DMS 273 (cell line): ENCODE measurements around the gene ZFP36.

Experiments used
- DNase-seq: peaks from one replicate; lab custom pipeline; 2025; ENCODE audit not compliant: unreplicated experiment; lab: John Stamatoyannopoulos, UW

Gene ZFP36

DNA sequence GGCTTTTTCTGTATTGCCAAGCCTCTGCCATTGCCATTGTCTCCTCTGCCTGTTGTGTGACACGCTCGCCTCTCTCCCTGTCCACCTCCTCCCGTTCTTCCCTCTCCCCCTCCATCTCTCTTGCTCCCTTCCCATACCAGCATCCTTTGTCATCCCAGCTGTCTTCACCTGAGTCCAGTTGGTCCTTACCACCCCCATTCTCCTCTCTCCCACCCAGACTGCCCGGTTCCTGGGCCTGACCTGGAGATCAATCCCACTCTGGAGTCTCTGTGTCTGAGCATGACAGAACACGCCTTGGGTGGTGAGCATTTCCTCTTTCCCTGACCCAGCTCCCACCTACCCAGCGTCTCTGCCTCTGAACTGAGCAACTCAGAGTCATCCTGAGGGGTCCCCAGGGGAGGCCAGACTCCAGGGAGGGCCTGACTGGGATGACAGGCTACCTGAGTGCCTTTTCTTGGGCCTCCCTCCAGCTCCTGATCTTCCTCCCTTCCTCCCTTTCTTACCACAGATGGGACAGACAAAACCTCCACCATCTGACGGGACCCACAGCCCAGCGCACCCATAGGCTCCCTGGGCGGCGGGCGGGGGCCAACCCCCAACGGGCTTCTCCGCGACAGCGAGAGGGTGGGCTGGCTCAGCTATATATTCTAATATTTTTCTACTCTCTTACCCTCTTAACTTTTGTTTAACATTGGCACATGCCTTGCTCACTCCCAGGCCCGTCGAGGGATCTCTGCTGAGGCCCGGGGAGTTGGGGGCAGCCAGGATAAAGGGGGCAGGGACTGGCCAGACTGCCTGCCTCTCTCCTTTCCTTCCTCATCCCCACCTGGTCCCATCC lies 23.4 kb upstream of the ZFP36 start:
- no peak for DNase-seq

DNA sequence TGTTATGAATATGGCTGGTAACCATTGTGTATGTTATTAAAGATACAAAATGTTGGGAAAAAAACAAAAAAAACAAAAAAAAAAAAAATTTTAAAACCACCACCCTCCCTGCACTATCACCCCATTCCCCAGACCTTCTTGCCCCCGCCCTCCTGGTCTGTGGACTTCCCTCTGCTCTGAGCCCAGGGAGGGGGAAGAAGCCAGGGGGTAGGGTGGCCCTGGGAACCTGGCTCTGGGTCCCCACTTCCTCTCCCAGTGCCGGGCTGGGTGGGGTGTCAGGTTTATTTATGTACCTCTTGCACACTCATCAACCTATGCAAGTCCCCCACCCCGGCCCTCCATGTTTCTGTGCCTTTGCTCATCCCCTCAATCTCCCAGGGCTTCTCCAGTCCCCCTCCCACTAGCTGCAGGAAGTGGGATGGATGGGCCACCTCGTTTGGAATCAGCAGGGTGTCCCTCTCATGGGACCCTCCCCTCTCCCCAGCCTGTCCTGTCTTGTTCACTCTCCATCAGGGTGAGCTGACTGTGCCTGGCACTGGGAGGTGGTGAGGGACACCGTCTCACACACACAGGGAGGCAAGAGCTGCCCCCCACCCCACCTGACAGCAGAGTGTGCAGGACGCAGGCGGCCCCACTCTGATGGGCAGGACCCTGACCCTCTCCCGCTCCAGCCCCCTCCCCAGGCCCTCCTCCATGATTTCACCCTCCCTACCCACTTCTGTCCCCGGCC lies 21.6 kb upstream of the ZFP36 start:
- no peak for DNase-seq

DNA sequence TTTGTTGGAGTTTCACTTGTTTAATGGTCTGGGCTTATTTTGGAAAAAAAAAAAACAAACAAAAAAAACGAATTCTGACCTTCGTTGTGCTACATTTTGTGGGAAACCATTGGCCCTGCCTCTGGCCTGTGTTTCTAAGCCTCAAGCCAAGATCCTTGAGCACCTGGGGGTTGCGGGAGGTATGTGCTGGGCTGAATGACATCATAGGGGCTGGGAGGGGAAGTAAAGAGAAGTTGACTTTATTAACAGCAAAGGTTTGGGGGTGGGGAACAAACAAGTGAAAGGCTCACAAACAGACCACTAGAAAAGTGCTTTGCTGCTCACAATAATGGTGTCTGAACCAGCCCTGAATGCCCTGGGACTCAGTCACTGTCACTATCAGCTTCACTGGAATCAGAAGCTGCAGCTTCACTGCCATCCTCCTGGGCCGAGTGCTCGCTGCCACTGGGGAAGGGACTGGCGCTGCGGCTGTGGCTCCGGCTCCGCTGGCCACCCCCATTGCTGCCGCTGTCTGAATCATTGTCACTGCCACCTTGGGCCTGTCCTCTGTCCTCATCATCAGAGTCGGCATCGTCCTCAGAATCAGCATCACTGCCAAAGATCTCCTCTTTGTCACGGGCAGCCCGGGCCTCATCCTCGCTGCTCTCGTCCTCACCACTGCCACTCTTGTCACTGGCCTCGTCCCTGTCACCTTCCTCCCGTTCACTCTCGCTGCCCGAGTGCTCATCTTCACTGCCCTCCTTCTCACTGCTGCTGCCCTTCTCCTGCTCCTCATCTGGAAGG lies 20.8 kb upstream of the ZFP36 start:
- no peak for DNase-seq

DNA sequence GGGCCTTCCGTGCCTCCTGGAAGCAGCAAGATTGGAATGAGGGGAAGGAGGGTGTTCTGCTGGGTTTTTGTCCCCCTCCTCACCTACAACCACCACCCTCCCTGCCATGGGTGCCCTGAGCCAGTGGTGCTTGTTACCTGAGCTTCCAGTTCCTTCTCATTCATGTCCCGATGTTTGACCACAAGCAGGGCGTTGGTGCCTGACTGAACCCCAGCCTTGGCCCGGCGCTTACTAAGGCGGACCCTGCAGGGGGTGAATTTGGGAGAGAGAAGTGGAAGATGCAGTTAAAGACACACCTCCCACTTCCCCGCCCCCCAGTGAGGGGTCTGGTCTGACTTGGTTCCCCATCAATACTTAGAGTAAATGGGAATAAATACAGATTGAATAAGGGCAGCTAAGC lies 20.1 kb upstream of the ZFP36 start:
- DNase-seq, result no peak

DNA sequence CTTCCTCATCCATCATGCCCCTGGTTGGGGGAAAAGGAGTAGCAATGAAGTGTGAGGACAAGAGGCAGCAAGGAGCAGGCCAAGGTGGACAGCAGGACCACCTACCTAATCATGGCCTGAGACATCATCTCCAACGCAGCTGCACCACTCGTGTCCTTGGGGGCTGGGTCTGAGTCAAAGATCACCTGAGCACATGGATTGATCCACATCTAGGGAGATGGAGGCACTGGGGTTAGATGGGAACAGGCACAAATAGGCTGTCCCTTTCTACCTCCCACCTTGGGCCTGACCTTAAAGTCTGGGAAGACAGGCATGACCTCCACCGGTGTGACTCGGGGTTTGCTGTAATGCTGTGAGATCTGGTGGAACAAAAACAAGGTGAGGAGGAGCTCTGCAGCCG lies 18.0 kb upstream of the ZFP36 start:
- no peak for DNase-seq

DNA sequence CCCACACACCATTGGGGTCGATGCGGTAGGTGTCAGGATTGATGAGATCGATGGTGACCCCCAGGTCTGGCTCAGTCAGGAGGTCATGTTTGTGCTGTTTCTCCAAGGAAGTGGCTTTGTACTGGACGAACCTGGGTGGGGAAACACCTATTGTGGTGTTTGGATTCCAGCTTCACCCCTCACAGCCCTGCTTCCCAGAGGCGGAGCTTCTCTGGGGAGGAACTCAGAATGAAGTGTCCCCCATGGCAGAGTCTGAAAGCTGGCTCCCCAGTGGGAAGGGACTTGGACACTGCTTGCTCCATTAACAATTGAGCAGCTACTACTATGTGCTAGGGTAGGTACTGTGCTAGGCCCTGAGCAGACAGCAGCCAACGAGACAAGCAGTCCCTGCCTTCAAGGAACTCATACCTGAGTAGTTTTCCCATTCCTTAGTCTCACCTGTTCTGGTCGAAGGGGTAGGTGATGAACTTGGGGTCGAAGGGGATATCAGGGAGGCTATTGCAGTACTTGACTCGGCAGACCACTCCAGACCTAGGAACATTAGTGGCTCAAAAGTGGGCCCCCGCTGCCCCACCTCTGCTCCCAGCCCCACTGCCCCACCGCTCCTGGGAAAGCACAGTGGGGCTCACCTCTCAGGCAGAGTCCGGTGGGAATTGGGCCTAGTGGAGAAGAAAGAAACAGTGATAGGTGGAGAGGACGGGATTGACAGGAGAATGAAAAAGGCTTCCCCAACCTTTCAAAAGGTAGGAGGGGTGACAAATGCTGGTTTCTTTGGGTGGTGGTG lies 16.8 kb upstream of the ZFP36 start:
- peak; percentile 43 for DNase-seq

DNA sequence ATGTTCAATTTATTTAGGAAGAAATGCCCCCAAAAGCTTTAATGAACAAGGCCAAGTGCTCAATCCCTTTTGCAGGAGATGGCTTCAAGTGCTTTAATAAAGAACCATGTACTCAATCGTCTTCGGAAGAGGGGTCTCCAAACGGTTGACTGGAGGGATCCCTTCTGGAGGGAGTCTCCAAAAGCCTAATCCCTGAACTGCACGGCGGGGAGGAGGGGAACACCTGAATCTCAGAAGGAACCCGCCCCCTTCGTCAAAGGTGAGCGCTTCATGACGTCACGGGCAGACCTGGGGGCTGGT lies 16.2 kb upstream of the ZFP36 start:
- DNase-seq, result no peak

DNA sequence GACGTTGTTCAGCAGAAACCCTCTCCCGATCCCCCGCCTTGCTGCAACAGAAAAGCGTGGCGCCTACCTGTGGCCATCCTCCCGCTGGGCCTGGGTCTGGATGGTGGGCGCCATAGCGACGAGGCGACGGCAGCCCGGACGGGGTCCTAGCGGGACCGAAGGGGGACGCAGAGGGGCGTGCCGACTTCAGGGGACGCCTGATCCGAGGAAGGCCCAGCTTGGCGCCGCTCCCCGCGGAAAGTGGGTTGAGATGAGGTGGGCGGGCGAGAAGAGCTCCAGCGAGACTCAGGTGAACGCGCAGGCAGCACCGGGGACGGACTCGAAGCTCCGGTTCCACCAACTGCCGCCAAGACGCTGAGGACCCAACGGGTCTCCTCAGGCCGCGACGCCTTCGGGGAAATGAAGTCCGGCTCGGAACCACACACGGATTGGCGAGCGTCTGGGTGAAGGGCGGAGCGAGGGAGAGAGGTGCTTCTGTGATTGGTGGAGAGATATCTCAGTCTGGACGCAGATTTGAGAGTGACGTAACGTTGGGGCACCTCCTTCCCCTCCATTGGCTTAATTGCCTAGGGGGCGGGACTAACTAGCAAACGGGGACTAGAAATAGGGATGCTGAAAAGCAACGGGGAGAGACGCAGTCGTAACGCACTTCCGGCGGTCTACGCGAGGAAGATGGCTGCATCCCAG lies 15.8 kb upstream of the ZFP36 start, which contains the start of the genes MED29 and PAF1:
Gene MED29 (plus strand): TSS at position 628 of the 687 bp plus-strand sequence. CDS start 45 bp downstream, at position 673.
Gene PAF1 (minus strand): TSS at position 356 of the 687 bp plus-strand sequence. CDS start 242 bp downstream, at position 114.
- peak; percentile 100 for DNase-seq

DNA sequence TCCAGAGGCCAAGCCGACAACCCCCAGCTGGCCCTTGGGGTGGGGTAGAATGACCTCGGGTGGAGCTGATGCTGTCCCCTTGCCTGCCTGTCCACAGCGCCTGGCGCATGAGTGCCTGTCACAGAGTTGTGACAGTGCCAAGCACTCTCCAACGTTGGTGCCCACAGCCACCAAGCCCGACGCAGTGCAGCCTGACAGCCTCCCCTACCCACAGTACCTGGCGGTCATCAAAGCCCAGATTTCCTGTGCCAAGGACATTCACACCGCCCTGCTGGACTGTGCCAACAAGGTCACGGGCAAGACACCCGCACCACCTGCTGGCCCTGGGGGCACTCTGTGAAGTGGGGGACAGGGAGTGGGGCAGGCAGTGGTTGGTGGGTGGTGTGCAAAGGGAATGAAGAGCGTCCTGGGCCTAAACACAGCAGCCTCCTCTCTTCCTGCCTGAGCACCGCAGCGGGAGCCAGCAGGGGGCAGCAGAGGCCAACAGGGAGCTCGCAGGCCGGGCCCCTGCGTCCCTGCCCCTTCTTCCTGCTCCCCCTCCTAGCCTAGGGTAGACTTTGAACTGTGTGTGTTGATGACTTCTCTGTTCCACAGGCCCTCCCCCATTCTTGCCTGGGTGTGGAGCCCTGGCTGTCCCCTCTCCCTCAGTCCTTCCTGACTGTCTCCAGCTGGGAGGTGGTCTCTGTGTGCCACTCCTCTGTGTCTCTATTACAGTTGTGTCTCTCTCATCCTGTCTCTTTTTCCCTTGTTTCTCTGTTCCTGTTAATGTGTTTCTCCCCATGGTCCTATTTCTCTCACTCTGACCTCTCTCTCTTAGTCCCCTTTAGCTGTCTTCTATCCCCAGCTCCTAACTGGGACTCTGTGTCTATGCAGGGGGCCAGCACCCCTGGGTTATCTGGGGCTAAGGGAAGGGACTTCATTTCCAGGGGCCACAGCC lies 9.0 kb upstream of the ZFP36 start:
- DNase-seq, result peak; percentile 88

DNA sequence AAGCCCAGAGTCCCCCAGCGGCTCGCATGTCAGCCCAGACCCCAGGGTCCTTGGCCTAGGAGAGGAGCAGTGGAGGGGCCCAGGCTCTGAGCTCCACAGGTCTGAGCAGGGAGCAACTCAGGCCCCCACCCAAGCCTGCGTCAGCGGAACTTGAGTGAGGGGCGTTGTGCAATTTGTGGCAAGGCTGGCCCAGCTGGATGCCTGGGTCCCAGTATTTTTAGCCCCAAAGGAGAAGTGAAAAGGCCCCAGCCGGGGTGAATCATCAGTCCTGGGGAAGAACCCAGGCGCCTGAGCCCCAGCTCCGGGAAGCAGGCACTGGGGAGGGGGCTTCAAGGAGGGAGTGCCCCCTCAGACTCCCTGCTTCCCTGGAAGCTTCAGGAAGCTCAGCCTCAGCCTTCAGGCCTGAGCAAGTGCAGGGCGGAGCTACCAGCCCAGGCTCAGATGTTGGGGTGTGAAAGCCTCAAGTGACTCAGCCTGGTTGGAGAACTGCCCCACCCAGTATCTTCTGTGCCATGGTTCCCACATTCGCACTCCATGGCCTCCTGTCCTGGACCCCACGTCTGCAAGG lies 8.3 kb upstream of the ZFP36 start:
- DNase-seq, result no peak

DNA sequence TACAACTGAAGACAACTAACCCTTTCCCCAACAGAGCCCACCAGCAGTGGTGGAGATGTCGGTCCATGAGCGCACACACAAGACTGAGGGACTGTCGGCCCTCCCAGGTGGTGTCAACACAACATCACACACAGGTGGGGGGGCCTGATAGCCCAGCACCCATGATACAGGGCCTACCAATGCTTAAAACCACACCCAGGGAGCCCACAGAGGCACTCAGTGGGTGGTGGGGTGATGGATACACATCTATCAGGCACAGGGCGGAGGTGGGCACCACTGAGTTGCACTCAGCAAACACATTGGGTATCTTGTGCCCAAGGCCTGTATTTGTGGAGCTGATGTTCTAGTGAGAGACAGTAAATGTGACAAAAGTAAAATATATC lies 7.0 kb upstream of the ZFP36 start:
- no peak for DNase-seq

DNA sequence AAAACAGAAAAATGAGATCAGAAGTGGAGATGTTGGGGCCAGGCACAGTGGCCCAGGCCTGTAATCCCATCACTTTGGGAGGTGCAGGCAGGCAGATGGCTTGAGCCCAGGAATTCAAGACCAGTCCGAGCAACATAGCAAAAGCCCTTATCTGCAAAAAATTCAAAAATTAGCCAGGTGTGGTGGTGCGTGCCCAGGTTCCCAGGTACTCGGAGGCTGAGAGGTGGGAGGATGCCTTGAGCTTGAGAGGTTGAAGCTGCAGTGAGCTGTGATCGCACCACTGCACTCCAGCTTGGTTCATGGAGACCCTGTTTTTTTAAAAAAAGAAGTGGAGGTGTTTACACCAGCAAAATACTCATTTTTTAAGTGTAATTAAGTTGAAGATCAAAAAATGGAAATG lies 6.6 kb upstream of the ZFP36 start:
- DNase-seq, result no peak

DNA sequence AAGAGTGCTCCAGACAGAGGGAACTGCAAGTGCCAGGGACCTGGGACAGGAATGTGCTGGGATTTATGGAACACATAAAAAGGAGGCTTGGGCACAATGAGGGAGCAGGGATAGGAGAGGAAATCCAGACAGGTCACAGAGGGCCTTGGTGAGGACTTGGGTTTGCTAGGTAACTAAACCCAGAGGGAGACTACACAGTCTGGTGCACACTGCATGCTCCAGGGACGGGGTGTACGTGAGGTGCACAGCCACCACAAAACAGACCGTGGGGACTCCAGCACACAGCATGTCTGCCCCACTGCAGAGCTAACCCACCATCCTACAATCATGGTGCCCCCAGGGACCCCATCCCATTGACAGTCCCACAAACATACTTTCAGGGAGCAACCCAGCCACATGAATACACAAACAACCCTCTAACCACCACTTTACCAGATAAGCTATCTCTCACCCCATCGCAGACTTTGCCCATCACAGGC lies 5.5 kb upstream of the ZFP36 start:
- peak; percentile 25 for DNase-seq

DNA sequence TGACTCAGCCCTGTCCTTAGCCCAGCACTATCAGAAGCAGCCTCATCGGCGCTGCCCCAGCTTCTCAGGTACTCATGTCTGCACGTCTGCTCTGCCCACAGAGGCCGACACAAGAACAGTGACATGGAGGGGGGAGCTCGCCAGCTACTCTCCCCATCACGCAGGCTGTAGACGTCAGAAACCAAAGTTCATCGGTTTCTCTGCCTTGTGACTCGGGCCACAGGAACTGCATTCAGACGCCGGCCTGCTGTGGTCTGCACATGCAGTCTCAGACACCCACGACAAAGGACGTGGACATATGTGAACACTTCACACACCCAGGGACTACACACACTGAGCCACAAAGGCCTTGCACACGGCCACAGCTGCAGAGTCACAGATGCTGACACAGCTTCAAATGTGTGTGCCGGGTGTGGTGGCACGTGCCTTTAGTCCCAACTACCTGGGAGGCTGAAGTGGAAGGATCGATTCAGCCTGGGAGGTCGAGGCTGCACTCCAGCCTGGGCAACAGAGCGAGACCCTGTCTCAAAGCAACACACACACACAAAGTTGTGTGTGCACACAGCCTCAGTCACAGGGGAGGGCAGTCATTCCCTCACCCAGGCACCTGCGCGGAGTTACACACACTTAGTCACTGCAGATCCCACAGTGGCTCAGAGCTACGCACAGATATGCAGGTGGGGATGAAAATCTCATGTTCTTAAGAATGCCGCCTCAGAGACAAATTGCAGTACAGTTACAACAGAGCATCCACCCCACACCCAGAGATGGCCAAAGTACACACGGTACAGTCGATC lies 4.9 kb upstream of the ZFP36 start:
- no peak for DNase-seq

DNA sequence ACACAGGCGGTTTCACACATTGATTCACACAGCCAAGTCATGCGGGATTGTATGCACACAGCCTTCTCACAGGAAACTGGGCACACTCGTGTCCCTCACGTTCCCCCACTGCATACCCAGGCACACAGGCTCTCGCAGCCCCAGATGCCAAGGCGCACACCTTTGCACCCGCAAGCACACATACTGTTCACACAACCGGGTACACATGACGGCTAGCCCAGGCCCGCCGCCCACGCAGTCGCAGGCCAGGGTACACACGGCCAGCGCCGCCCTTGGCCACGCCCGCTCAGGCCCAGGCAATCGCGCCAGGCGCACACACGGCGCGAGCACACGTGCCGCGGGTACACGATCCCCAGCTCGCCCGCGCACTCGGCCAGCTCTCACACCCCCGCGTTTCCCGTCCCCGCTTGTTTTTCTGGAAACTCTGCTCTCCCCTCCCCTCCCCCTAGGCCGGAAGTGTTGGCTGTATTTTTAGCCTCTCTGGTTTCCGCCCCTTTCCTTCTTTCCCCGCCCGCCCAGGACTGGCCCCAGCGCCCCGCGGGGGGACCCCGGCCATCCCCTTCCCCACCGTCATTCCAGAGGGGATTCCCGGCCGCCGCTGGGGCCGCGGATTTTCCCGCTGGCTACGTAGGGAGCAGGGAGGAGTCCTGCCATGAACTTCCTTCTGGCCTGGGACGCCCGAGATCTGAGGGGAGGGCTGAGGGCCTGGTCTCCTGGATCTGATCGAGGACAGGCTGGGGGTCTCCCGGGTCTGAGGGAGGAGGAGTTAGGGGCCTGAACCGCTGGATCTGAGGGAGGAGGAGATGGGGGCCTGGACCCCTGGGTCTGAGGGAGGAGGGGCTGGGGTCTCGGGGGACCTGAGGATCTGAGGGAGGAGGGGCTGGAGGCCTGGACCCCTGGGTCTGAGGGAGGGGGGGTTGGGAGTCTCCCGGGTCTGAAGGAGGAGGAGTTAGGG lies 4.0 kb upstream of the ZFP36 start:
- DNase-seq, result peak; percentile 84

DNA sequence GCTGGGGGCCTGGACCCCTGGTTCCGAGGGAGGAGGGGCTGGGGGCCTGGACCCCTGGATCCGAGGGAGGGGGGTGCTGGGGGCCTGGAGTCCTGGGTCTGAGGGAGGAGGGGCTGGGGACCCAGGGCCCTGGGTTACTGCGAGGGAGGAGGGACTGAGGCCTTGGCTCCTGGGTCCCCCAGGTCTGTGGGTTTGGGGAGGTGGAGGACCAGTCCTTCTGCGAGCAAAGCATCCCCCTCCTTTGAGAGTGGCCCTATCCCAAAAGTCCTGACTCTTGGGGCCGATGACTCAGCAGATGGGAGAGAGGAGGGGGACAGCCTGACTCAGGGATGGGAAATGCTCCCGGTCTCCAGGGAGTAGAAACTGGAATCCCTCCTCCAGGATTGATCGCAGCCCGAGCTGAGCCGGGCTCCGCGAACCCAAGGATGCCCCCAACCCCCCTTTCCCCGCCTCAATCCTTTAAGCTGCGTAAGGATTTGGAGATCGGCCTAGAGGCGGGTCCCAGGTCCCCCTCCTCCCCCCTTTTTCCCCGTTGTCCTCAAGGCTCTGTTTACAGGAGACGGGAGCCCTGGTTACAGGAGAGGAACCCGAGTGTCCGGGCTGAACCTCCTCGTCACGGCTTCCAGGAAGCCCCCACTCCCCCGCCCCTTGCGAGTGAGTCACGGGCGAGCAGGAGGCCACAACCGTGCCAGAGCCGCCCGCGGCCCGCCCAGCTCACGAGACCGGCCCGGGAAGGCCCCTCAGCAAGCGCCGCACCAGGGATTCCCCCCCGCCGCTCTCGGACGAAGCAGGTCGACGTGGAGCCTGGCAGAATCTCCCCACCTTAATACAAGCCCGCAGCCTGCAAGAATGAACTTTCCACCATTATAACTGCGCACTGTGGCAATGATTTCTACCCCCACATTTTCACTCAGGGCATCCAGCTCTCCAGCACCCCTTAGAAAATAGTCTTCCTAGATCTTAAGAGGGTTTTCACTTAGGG lies 3.0 kb upstream of the ZFP36 start:
- DNase-seq, result peak; percentile 85
